Measurements from ENCODE around the gene DISC1. TPM values are rescaled to one million over a fixed set of nuclear protein-coding genes. Genes with fewer than 3 reads are reported as not detected.

The DISC1 gene
- total RNA-seq, 6 experiments from 2014 or later = 1.8 to 3.3 (median 2.4) TPM

DNA sequence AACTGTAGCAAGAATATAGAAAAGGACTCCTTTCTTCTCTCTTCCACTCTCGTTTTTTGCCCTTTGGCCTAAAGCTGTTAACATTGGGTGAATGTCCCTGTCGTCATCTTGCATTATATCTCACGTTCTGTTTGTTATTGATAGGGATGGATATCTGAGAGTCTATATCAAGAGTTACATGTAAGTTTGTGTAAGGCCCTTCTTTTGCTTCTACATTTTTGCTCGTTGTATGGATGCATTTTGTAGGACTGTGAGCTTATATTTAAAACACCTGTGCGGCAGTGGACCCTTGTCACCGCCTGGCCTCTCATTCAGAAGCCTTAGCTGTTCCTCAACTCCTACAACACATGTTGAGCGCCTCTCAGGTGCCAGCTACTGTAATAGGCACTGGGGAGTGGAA, 211.9 kb downstream of the DISC1 start:
- WGBS (ENCODE audit: insufficient coverage, low coverage, low lambda C conversion rate, missing lambda C conversion rate) = 59% methylated on average over 7 of the region's 7 CpGs
- no peaks in the 10 kb centered on the region for H3K9me3 ChIP-seq
- H3K4me1 ChIP-seq = no peaks in the 10 kb centered on the region
- no peak overlapping the region for H3K27ac ChIP-seq
- intact Hi-C loops (cut with DNase I) = no loop called here
- H3K27me3 ChIP-seq = no peaks in the 10 kb centered on the region
- TF ChIP-seq POLR2A (IDR thresholded peaks at IDR 0.05) = no peak
- no peak for TF ChIP-seq CTCF (IDR thresholded peaks at IDR 0.05)
- no peak for DNase-seq
- H3K4me3 ChIP-seq = no peak overlapping the region
- no peaks in the 10 kb centered on the region for H3K36me3 ChIP-seq
- ATAC-seq = no peak

- Histone ChIP-seq H3K27ac (no peak overlapping the region), H3K9me3 (no peaks in the 10 kb centered on the region), H3K4me1 (no peaks in the 10 kb centered on the region), H3K27me3 (no peaks in the 10 kb centered on the region), H3K4me3 (no peak overlapping the region), H3K36me3 (no peaks in the 10 kb centered on the region)
- TF ChIP-seq CTCF (IDR thresholded peaks at IDR 0.05) (no peak), POLR2A (IDR thresholded peaks at IDR 0.05) (no peak)
- ATAC-seq = no peak
- no peak for DNase-seq
- 79% methylated on average over 2 of the region's 2 CpGs for WGBS (ENCODE audit: insufficient coverage, low coverage, low lambda C conversion rate, missing lambda C conversion rate)
- intact Hi-C loops (cut with DNase I) = no loop called here
Measured at GRCh38 chr1:231839999-231840398, 213.4 kb downstream of the DISC1 start.

- WGBS (ENCODE audit: insufficient coverage, low coverage, low lambda C conversion rate, missing lambda C conversion rate) = 56% methylated on average over 5 of the region's 5 CpGs
Measured at GRCh38 chr1:231841616-231842344, 215.2 kb downstream of the DISC1 start.

DNA sequence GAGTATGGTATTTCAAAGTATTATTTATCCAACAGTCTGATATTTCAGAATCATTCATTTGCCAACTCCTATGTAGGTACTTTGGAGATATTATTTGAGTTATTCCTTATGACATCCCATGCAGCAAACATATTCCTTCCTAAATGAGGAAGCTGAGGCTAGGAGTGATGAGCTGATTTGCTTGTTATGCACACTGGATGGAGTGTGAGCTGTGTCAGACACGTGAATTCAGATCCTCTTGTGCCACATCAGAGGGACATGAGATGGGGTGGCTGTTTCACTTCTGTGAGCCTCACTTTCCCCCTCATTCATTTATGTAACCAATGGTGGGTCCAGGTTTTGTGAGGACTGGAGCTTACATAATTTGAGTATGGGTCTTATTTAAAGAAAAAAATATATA, 215.9 kb downstream of the DISC1 start:
- WGBS (ENCODE audit: insufficient coverage, low coverage, low lambda C conversion rate, missing lambda C conversion rate) = 64% methylated on average over 1 of the region's 1 CpG
- H3K36me3 ChIP-seq = no peaks in the 10 kb centered on the region
- H3K9me3 ChIP-seq = no peaks in the 10 kb centered on the region
- no peaks in the 10 kb centered on the region for H3K27me3 ChIP-seq
- DNase-seq (no peak), ATAC-seq (peak in 3 of 4 donors; percentile 24 to 37 (median 26))
- no peaks in the 10 kb centered on the region for H3K4me1 ChIP-seq
- no peak for TF ChIP-seq POLR2A (IDR thresholded peaks at IDR 0.05)
- TF ChIP-seq CTCF (IDR thresholded peaks at IDR 0.05) = no peak
- H3K27ac ChIP-seq = no peak overlapping the region
- intact Hi-C loops (cut with DNase I) = no loop called here
- no peak overlapping the region for H3K4me3 ChIP-seq

More at GRCh38 chr1:231841616-231842344, 215.2 kb downstream of the DISC1 start:
- Histone ChIP-seq H3K36me3 (no peaks in the 10 kb centered on the region), H3K9me3 (no peaks in the 10 kb centered on the region), H3K4me3 (no peak overlapping the region), H3K27me3 (no peaks in the 10 kb centered on the region), H3K27ac (no peak overlapping the region), H3K4me1 (no peaks in the 10 kb centered on the region)
- DNase-seq (no peak), ATAC-seq (peak in 2 of 4 donors; percentile 28 to 37)
- TF ChIP-seq CTCF (IDR thresholded peaks at IDR 0.05) (no peak), POLR2A (IDR thresholded peaks at IDR 0.05) (no peak)
- intact Hi-C loops (cut with DNase I) = no loop called here
